Gastrocnemius medialis (tissue), 4 donors: ENCODE results near the gene FGF14. TPM values are rescaled to one million over a fixed set of nuclear protein-coding genes. Genes with fewer than 3 reads are reported as not detected.

Experiments
- ATAC-seq, 2 donors: fragments of 150-250 bp; one replicate each; pipeline ENCODE4 v1.9.1; 2016
- DNase-seq, 2 donors: peaks; one replicate each; pipeline ENCODE4 v3.0.0-alpha.2; 2019
- H3K27ac ChIP-seq, 4 donors: fragments of 200-600 bp; sonication (generic); 1 replicate in 1 of 4; 2 replicates in 3 of 4; pipeline ENCODE4 v1.5.1; 2016 to 2018; ENCODE audit warnings: mild to moderate bottlenecking in 2 of 4, moderate library complexity in 1 of 4
- H3K27me3 ChIP-seq, 3 donors: fragments of 200-600 bp; sonication (generic) in 2 of 3; 1 replicate in 1 of 3; 2 replicates in 2 of 3; pipeline versions ENCODE4 v1.5.1 to v1.6.0; 2016 to 2019; ENCODE audit warnings: mild to moderate bottlenecking in 1 of 3, moderate library complexity in 1 of 3
- H3K36me3 ChIP-seq, 2 donors: fragments of 200-600 bp; sonication (generic) in 1 of 2; one replicate each; pipeline ENCODE4 v1.5.1; 2017 to 2018
- H3K4me1 ChIP-seq, 2 donors: fragments of 200-600 bp; sonication (generic) in 1 of 2; one replicate each; pipeline ENCODE4 v1.5.1; 2016 to 2017; ENCODE audit warnings: mild to moderate bottlenecking in 2 of 2
- H3K4me3 ChIP-seq, 4 donors: fragments of 200-600 bp; sonication (generic) in 3 of 4; 1 replicate in 1 of 4; 2 replicates in 3 of 4; pipeline ENCODE4 v1.5.1; 2016 to 2019; ENCODE audit warnings: mild to moderate bottlenecking in 2 of 4
- H3K9me3 ChIP-seq, 3 donors: fragments of 200-600 bp; sonication (generic) in 2 of 3; 1 replicate in 1 of 3; 2 replicates in 2 of 3; pipeline ENCODE4 v1.5.1; 2016 to 2019
- CTCF ChIP-seq, 5 experiments: fragments of 450-650 bp in 3 of 5; fragments of 200-600 bp in 2 of 5; sonication (generic) in 2 of 5; IDR thresholded peaks in 4 of 5; conservative IDR thresholded peaks in 1 of 5; 1 replicate in 4 of 5; 2 replicates in 1 of 5; pipeline ENCODE4 v1.5.1; 2016 to 2019; ENCODE audit warnings: antibody characterized with exemption in 5 of 5, mild to moderate bottlenecking in 3 of 5, moderate library complexity in 3 of 5
- POLR2A ChIP-seq, 2 donors: fragments of 450-650 bp; IDR thresholded peaks; one replicate each; pipeline ENCODE4 v1.6.1; 2017; ENCODE audit warnings: antibody characterized with exemption in 2 of 2, mild to moderate bottlenecking in 2 of 2, moderate library complexity in 2 of 2
- in situ Hi-C, 4 donors: fragments of 200-750 bp; cut with MboI; loops; one replicate each; pipeline versions ENCODE4 v1.15.0 to v1.8.0; 2017; ENCODE audit warnings: low sequenced_read_pairs in 4 of 4
- intact Hi-C: fragments of 100-400 bp; cut with DNase I; formaldehyde crosslinking; loops from one replicate; pipeline ENCODE4 v1.15.1; 2023; ENCODE audit warnings: low total_unique reads
- total RNA-seq, 4 donors: library from RNA; depleted of rRNA; stranded (reverse); fragments of >200 nt; gene quantifications; one replicate each; pipeline versions ENCODE4 v1.1.0 to v1.2.3, GENCODE V29; 2016

Gene FGF14
- total RNA-seq, 4 donors from 2014 or later, result 0.02 TPM; not detected in 3

- no peak overlapping the region for H3K27ac ChIP-seq
- ATAC-seq (no peak), DNase-seq (no peak)
- in situ Hi-C loops, result no loop called here
- H3K36me3 ChIP-seq, result no peaks in the 10 kb centered on the region
- H3K4me1 ChIP-seq, result peaks cover 6 to 19% of the 10 kb centered on the region in 2 donors
- intact Hi-C loops, result no loop called here
- H3K9me3 ChIP-seq, result no peaks in the 10 kb centered on the region
- no peaks in the 10 kb centered on the region for H3K27me3 ChIP-seq
- TF ChIP-seq POLR2A (IDR thresholded peaks at IDR 0.05) (no peak), CTCF (IDR thresholded peaks at IDR 0.05 in 4 of 5, conservative IDR thresholded peaks at IDR 0.05 in 1 of 5) (no peak)
- H3K4me3 ChIP-seq, result no peak overlapping the region
These were observed 418.9 kb downstream of the FGF14 start for GRCh38 chr13:101982903-101983302.

- H3K4me1 ChIP-seq, result peaks cover 12 to 25% of the 10 kb centered on the region in 2 donors
- in situ Hi-C loops, result no loop called here
These were observed 422.0 kb downstream of the FGF14 start for GRCh38 chr13:101979825-101980224.

GRCh38 chr13:101978552-101979315 lies 423.1 kb downstream of the FGF14 start:
- in situ Hi-C loops, result no loop called here
- intact Hi-C loops, result no loop called here
- Histone ChIP-seq H3K4me1 (peaks cover 12 to 25% of the 10 kb centered on the region in 2 donors), H3K4me3 (no peak overlapping the region), H3K27ac (no peak overlapping the region), H3K36me3 (no peaks in the 10 kb centered on the region), H3K27me3 (no peaks in the 10 kb centered on the region), H3K9me3 (no peaks in the 10 kb centered on the region)
- ATAC-seq, result no peak
- no peak for TF ChIP-seq POLR2A (IDR thresholded peaks at IDR 0.05)
- TF ChIP-seq CTCF (IDR thresholded peaks at IDR 0.05 in 4 of 5, conservative IDR thresholded peaks at IDR 0.05 in 1 of 5), result no peak
- DNase-seq, result no peak

More at GRCh38 chr13:101979825-101980224, 422.0 kb downstream of the FGF14 start:
- TF ChIP-seq CTCF (IDR thresholded peaks at IDR 0.05 in 4 of 5, conservative IDR thresholded peaks at IDR 0.05 in 1 of 5), result no peak
- no peak for TF ChIP-seq POLR2A (IDR thresholded peaks at IDR 0.05)
- Histone ChIP-seq H3K4me3 (no peak overlapping the region), H3K27me3 (no peaks in the 10 kb centered on the region), H3K9me3 (no peaks in the 10 kb centered on the region), H3K27ac (no peak overlapping the region), H3K36me3 (no peaks in the 10 kb centered on the region)
- ATAC-seq, result no peak
- DNase-seq, result no peak
- intact Hi-C loops, result no loop called here

- no peaks in the 10 kb centered on the region for H3K36me3 ChIP-seq
- in situ Hi-C loops, result no loop called here
- DNase-seq (no peak), ATAC-seq (no peak)
- H3K27ac ChIP-seq, result no peak overlapping the region
- H3K4me1 ChIP-seq, result peaks cover 12 to 15% of the 10 kb centered on the region in 2 donors
- TF ChIP-seq CTCF (IDR thresholded peaks at IDR 0.05 in 4 of 5, conservative IDR thresholded peaks at IDR 0.05 in 1 of 5) (no peak), POLR2A (IDR thresholded peaks at IDR 0.05) (no peak)
- H3K9me3 ChIP-seq, result no peaks in the 10 kb centered on the region
- no peaks in the 10 kb centered on the region for H3K27me3 ChIP-seq
- intact Hi-C loops, result no loop called here
- H3K4me3 ChIP-seq, result no peak overlapping the region
These were observed 424.4 kb downstream of the FGF14 start for GRCh38 chr13:101977475-101977874.
